Kidney capillary endothelial cell (primary cell): ENCODE data around the gene NSD2.
"Not testable (repeated sequence)": the region's sequence is repeated elsewhere in the genome, so short reads cannot be mapped to it uniquely, and the experiment has no call there.

Source experiments
- DNase-seq: peaks from one replicate; pipeline ENCODE4 v3.0.0-alpha.2; 2018; ENCODE audit warnings: low spot score

NSD2 gene

GRCh38 chr4:1870578-1871443 is at the start of gene NSD2:
TSS of gene NSD2 (plus strand) at chr4:1871393. CDS start at chr4:1900655, 29,262 bp downstream.
- DNase-seq, result peak; percentile 83

- DNase-seq, result no peak
Measured at GRCh38 chr4:1821679-1822567, 49.3 kb upstream of the NSD2 start.

GRCh38 chr4:1822568-1823544 is 48.3 kb upstream of the NSD2 start:
- DNase-seq, result no peak

GRCh38 chr4:1823545-1823932 is 47.7 kb upstream of the NSD2 start:
- DNase-seq, result no peak

GRCh38 chr4:1824746-1825145 is 46.4 kb upstream of the NSD2 start:
- DNase-seq, result no peak

GRCh38 chr4:1825326-1825725 is 45.9 kb upstream of the NSD2 start:
- DNase-seq, result no peak

GRCh38 chr4:1826531-1827350 is 44.5 kb upstream of the NSD2 start:
- DNase-seq, result no peak

GRCh38 chr4:1830234-1830633 is 41.0 kb upstream of the NSD2 start:
- no peak for DNase-seq

- DNase-seq, result no peak
Measured at GRCh38 chr4:1830642-1831228, 40.5 kb upstream of the NSD2 start.

GRCh38 chr4:1831331-1831730 is 39.9 kb upstream of the NSD2 start:
- no peak for DNase-seq

- no peak for DNase-seq
Measured at GRCh38 chr4:1832690-1833089, 38.5 kb upstream of the NSD2 start.

GRCh38 chr4:1833307-1834046 is 37.7 kb upstream of the NSD2 start:
- DNase-seq, result no peak

GRCh38 chr4:1834047-1834775 is 37.0 kb upstream of the NSD2 start:
- DNase-seq, result no peak

- DNase-seq, result not testable (repeated sequence)
Measured at GRCh38 chr4:1835836-1836235, 35.4 kb upstream of the NSD2 start.

- DNase-seq, result no peak
Measured at GRCh38 chr4:1836650-1837049, 34.5 kb upstream of the NSD2 start.

- no peak for DNase-seq
Measured at GRCh38 chr4:1837069-1837468, 34.1 kb upstream of the NSD2 start.

- no peak for DNase-seq
Measured at GRCh38 chr4:1839282-1839681, 31.9 kb upstream of the NSD2 start.

- DNase-seq, result no peak
Measured at GRCh38 chr4:1841201-1841886, 29.8 kb upstream of the NSD2 start.

- DNase-seq, result no peak
Measured at GRCh38 chr4:1841887-1842210, 29.3 kb upstream of the NSD2 start.
